HepG2 (cell line): ENCODE results near the gene HCRT. TPM values are rescaled to one million over a fixed set of nuclear protein-coding genes. Genes with fewer than 3 reads are reported as not detected.

Experiments used
- AFF4 ChIP-seq: sonication (generic); formaldehyde crosslinking; IDR thresholded peaks from 2 replicates; pipeline ENCODE4 v1.4.0; 2020; ENCODE audit warnings: missing genetic modification reagents
- BHLHE40 ChIP-seq: IDR thresholded peaks from 2 replicates; pipeline ENCODE4 v1.6.1; 2011; ENCODE audit warnings: low read length, improper control_type of control experiment
- CHCHD3 ChIP-seq: sonication (generic); formaldehyde crosslinking; IDR thresholded peaks from 2 replicates; pipeline ENCODE4 v1.8.0; 2022; ENCODE audit warnings: mild to moderate bottlenecking, missing genetic modification reagents, moderate library complexity
- ELF3 ChIP-seq: IDR thresholded peaks from 2 replicates; pipeline ENCODE4 v1.6.1; 2016; ENCODE audit warnings: missing genetic modification reagents, missing compliant biosample characterization
- FOXP4 ChIP-seq: sonication (generic); formaldehyde crosslinking; IDR thresholded peaks from 2 replicates; pipeline ENCODE4 v1.4.0; 2020; ENCODE audit warnings: missing genetic modification reagents
- HBP1 ChIP-seq: IDR thresholded peaks from 2 replicates; pipeline ENCODE4 v1.6.1; 2016; ENCODE audit warnings: low read depth, control low read depth
- HMG20B ChIP-seq: conservative IDR thresholded peaks from 2 replicates; pipeline ENCODE4 v1.6.1; 2016; ENCODE audit warnings: missing genetic modification reagents, missing compliant biosample characterization
- HOXA5 ChIP-seq: sonication (generic); formaldehyde crosslinking; IDR thresholded peaks from 2 replicates; pipeline ENCODE4 v1.4.0; 2020; ENCODE audit warnings: missing genetic modification reagents
- NFATC3 ChIP-seq: sonication (generic); formaldehyde crosslinking; IDR thresholded peaks from 2 replicates; pipeline ENCODE4 v1.5.1; 2020; ENCODE audit warnings: mild to moderate bottlenecking, missing genetic modification reagents
- NFKB2 ChIP-seq: sonication (generic); formaldehyde crosslinking; IDR thresholded peaks from 2 replicates; pipeline ENCODE4 v1.4.0; 2020; ENCODE audit warnings: missing genetic modification reagents, borderline replicate concordance
- SATB2 ChIP-seq: sonication (generic); formaldehyde crosslinking; IDR thresholded peaks from 2 replicates; pipeline ENCODE4 v1.5.0; 2020; ENCODE audit warnings: missing genetic modification reagents
- SKI ChIP-seq: fragments of 450-650 bp; IDR thresholded peaks from one replicate; pipeline ENCODE4 v1.6.1; 2018; ENCODE audit warnings: mild to moderate bottlenecking; ENCODE audit not compliant: partially characterized antibody
- SRY ChIP-seq: sonication (generic); formaldehyde crosslinking; IDR thresholded peaks from 2 replicates; pipeline ENCODE4 v1.8.0; 2022; ENCODE audit warnings: mild to moderate bottlenecking, missing genetic modification reagents
- TFDP1 ChIP-seq: IDR thresholded peaks from 2 replicates; pipeline ENCODE4 v1.6.1; 2016; ENCODE audit warnings: missing compliant biosample characterization, missing genetic modification reagents, borderline replicate concordance
- TRIM22 ChIP-seq: fragments of 450-650 bp; IDR thresholded peaks from 2 replicates; pipeline ENCODE4 v1.6.1; 2017
- ZFP36L2 ChIP-seq: sonication (generic); formaldehyde crosslinking; IDR thresholded peaks from 2 replicates; pipeline ENCODE4 v1.4.0; 2020; ENCODE audit warnings: missing genetic modification reagents
- ZNF30 ChIP-seq: sonication (generic); formaldehyde crosslinking; IDR thresholded peaks from 2 replicates; pipeline ENCODE4 v1.5.0; 2020; ENCODE audit warnings: mild to moderate bottlenecking, missing genetic modification reagents
- ZNF441 ChIP-seq: sonication (generic); formaldehyde crosslinking; IDR thresholded peaks from 2 replicates; pipeline ENCODE4 v1.7.0; 2021; ENCODE audit warnings: missing genetic modification reagents, borderline replicate concordance
- ZNF724P ChIP-seq: sonication (generic); formaldehyde crosslinking; IDR thresholded peaks from 2 replicates; pipeline ENCODE4 v1.8.0; 2022; ENCODE audit warnings: missing genetic modification reagents, borderline replicate concordance
- ZSCAN22 ChIP-seq: sonication (generic); formaldehyde crosslinking; IDR thresholded peaks from 2 replicates; pipeline ENCODE4 v1.4.0; 2020; ENCODE audit warnings: mild to moderate bottlenecking, missing genetic modification reagents
- polyA plus RNA-seq, 8 experiments: library from polyadenylated mRNA; depleted of rRNA in 3 of 8; stranded (reverse) in 7 of 8; unstranded in 1 of 8; fragments of >200 nt; fragmentation: Illumina TruSeq in 4 of 8; extraction: Trizol in 4 of 8; gene quantifications; 2 replicates each; pipeline versions ENCODE4 v1.2.1 to v1.2.3, GENCODE V29; 2011 to 2016; ENCODE audit warnings: low read depth in 4 of 8, missing spikeins in 1 of 8, mixed read lengths in 1 of 8; ENCODE audit not compliant: insufficient read depth in 1 of 8
- total RNA-seq, 5 experiments: library from RNA; depleted of rRNA; stranded (reverse); fragments of >200 nt; fragmentation: Illumina TruSeq; extraction: Trizol; gene quantifications; 2 replicates each; pipeline ENCODE4 v1.2.3, GENCODE V29; 2016; ENCODE audit warnings: low read depth in 1 of 5

HCRT gene
- total and polyA plus RNA-seq, 2 of the 13 experiments (the other 11 are each of a cell fraction or from before 2014, with no cell fraction given): not detected

GRCh38 chr17:42193969-42194899, 9.0 kb upstream of the HCRT start, which contains the start of gene GHDC (continued):
- TF ChIP-seq FOXP4 (CRISPR knock-in tag) (peak; percentile 62), SATB2 (CRISPR knock-in tag) (no peak), ZSCAN22 (CRISPR knock-in tag) (no peak), HOXA5 (CRISPR knock-in tag) (peak; percentile 82; the same call in 1 of the 2 replicates), HMG20B (CRISPR knock-in tag) (no peak), HBP1 (CRISPR knock-in tag) (0 out of 2 replicates have a peak, but pooled peaks have one; percentile 49), TRIM22 (no peak), ZNF30 (CRISPR knock-in tag) (no peak), BHLHE40 (peak; percentile 84), ELF3 (CRISPR knock-in tag) (peak; percentile 74; the same call in 1 of the 2 replicates), AFF4 (CRISPR knock-in tag) (no peak), ZNF724P (CRISPR knock-in tag) (peak; percentile 86; the same call in 1 of the 2 replicates), SRY (CRISPR knock-in tag) (peak; percentile 58; the same call in 1 of the 2 replicates), SKI (peak; percentile 59), NFATC3 (no peak), ZFP36L2 (CRISPR knock-in tag) (no peak), CHCHD3 (CRISPR knock-in tag) (no peak), TFDP1 (no peak), NFKB2 (CRISPR knock-in tag) (peak; percentile 93), ZNF441 (CRISPR knock-in tag) (peak; percentile 50; the same call in 1 of the 2 replicates)
